ENCODE measurements around the gene GRM4.

GRCh38 chr6:34025861-34026260 is 120.0 kb downstream of the GRM4 start:
- TF ChIP-seq SIN3A (IDR thresholded peaks at IDR 0.05; ENCODE audit: borderline replicate concordance, low read depth, low read length): no peak
- TF ChIP-seq CTCF (IDR thresholded peaks at IDR 0.05): no peak
- TF ChIP-seq TEAD4 (IDR thresholded peaks at IDR 0.05; ENCODE audit: borderline replicate concordance, insufficient read depth): no peak
- TF ChIP-seq, protein P1, sequence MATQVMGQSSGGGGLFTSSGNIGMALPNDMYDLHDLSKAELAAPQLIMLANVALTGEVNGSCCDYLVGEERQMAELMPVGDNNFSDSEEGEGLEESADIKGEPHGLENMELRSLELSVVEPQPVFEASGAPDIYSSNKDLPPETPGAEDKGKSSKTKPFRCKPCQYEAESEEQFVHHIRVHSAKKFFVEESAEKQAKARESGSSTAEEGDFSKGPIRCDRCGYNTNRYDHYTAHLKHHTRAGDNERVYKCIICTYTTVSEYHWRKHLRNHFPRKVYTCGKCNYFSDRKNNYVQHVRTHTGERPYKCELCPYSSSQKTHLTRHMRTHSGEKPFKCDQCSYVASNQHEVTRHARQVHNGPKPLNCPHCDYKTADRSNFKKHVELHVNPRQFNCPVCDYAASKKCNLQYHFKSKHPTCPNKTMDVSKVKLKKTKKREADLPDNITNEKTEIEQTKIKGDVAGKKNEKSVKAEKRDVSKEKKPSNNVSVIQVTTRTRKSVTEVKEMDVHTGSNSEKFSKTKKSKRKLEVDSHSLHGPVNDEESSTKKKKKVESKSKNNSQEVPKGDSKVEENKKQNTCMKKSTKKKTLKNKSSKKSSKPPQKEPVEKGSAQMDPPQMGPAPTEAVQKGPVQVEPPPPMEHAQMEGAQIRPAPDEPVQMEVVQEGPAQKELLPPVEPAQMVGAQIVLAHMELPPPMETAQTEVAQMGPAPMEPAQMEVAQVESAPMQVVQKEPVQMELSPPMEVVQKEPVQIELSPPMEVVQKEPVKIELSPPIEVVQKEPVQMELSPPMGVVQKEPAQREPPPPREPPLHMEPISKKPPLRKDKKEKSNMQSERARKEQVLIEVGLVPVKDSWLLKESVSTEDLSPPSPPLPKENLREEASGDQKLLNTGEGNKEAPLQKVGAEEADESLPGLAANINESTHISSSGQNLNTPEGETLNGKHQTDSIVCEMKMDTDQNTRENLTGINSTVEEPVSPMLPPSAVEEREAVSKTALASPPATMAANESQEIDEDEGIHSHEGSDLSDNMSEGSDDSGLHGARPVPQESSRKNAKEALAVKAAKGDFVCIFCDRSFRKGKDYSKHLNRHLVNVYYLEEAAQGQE (IDR thresholded peaks at IDR 0.05; ENCODE audit: low read depth, low read length): no peak
- no peak for TF ChIP-seq CHD2 (IDR thresholded peaks at IDR 0.05; ENCODE audit: low read length, partially characterized antibody)
- TF ChIP-seq POLR2AphosphoS5 (IDR thresholded peaks at IDR 0.05; ENCODE audit: low read depth, low read length): no peak
- no peak for TF ChIP-seq RAD21 (IDR thresholded peaks at IDR 0.05; ENCODE audit: low read length)
- TF ChIP-seq, protein P2, sequence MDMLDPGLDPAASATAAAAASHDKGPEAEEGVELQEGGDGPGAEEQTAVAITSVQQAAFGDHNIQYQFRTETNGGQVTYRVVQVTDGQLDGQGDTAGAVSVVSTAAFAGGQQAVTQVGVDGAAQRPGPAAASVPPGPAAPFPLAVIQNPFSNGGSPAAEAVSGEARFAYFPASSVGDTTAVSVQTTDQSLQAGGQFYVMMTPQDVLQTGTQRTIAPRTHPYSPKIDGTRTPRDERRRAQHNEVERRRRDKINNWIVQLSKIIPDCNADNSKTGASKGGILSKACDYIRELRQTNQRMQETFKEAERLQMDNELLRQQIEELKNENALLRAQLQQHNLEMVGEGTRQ (IDR thresholded peaks at IDR 0.05; ENCODE audit: borderline replicate concordance, low read depth, low read length): no peak
- no peak for TF ChIP-seq MXI1 (IDR thresholded peaks at IDR 0.05; ENCODE audit: low read depth, low read length)
- TF ChIP-seq, protein P3, sequence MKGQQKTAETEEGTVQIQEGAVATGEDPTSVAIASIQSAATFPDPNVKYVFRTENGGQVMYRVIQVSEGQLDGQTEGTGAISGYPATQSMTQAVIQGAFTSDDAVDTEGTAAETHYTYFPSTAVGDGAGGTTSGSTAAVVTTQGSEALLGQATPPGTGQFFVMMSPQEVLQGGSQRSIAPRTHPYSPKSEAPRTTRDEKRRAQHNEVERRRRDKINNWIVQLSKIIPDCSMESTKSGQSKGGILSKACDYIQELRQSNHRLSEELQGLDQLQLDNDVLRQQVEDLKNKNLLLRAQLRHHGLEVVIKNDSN (IDR thresholded peaks at IDR 0.05; ENCODE audit: borderline replicate concordance, low read depth): no peak
- TF ChIP-seq EP300 (IDR thresholded peaks at IDR 0.05; ENCODE audit: borderline replicate concordance in 1 of 2, low read depth in 1 of 2, low read length in 1 of 2): peak in 1 of 2 experiments; percentile 37; a peak in 1 of 4 replicates
- no peak for TF ChIP-seq SMC3 (IDR thresholded peaks at IDR 0.05; ENCODE audit: low read depth, low read length)
- no peak for TF ChIP-seq JUND (IDR thresholded peaks at IDR 0.05)
- TF ChIP-seq MEF2A (IDR thresholded peaks at IDR 0.05; ENCODE audit: borderline replicate concordance, low read depth): no peak

All from SK-N-SH (cell line).